Measurements from ENCODE around the gene NUP210. TPM values are rescaled to one million over a fixed set of nuclear protein-coding genes. Genes with fewer than 3 reads are reported as not detected.

The NUP210 gene
- total RNA-seq, 3 donors from 2014 or later (not counting 1 experiment from before 2014, with no cell fraction given) = 156 to 194 (median 179) TPM

DNA sequence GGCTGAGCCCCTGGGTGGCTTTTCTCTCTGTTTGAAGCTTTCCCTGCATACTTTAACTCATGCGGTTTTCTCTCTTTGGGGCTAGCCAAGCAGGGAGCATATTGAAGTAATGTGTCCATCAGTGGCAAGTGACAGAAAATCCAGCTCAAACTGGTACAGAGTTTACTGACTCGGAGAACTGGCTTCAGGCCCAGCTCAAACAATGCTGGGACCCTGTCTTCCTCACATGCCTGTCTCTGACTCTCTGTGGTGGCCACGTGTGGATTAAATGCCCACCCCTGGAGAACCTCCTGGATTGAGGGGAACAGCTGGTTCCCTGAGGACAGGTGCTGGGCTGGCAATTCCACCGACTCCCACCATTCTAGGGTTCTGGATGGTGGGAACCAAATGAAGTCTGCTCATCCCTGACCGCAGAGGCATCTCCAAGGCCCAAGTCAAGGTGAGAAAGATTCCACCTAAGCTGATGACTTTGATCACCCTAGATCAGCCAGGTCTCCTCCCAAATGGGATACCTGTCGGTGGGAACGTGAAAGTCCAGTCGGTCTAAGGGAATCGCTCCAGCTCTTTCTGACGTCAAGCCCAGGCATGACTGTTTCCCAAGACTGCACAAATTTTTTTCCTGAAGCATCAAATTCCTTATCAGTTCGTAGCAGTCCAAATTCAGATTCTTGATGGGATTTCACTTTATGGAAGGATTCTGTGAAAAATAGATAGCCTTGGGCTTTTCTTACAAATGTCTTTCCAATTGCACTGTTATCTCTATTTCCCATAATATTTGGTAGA lies 43.7 kb upstream of the NUP210 start:
- H3K36me3 Mint-ChIP-seq = no peaks in the 10 kb centered on the region
- Histone ChIP-seq H3K4me3 (ENCODE audit: low read length) (no peak overlapping the region), H3K27ac (ENCODE audit: low read length) (no peak overlapping the region), H3K9me3 (ENCODE audit: control insufficient read depth, insufficient read depth, low read length) (peaks cover 3% of the 10 kb centered on the region), H3K4me1 (ENCODE audit: control insufficient read depth, insufficient read depth, low read length) (no peaks in the 10 kb centered on the region), H3K36me3 (ENCODE audit: control insufficient read depth, insufficient read depth, low read length) (no peaks in the 10 kb centered on the region), H3K27me3 (ENCODE audit: control insufficient read depth, insufficient read depth, low read length) (no peaks in the 10 kb centered on the region)
- WGBS (ENCODE audit: insufficient coverage) = 89% methylated on average over 10 of the region's 11 CpGs
- no peak overlapping the region for H3K4me3 Mint-ChIP-seq
- intact Hi-C loops (cut with micrococcal nuclease) = no loop called here
- no peak for ATAC-seq
- TF ChIP-seq, protein P1, sequence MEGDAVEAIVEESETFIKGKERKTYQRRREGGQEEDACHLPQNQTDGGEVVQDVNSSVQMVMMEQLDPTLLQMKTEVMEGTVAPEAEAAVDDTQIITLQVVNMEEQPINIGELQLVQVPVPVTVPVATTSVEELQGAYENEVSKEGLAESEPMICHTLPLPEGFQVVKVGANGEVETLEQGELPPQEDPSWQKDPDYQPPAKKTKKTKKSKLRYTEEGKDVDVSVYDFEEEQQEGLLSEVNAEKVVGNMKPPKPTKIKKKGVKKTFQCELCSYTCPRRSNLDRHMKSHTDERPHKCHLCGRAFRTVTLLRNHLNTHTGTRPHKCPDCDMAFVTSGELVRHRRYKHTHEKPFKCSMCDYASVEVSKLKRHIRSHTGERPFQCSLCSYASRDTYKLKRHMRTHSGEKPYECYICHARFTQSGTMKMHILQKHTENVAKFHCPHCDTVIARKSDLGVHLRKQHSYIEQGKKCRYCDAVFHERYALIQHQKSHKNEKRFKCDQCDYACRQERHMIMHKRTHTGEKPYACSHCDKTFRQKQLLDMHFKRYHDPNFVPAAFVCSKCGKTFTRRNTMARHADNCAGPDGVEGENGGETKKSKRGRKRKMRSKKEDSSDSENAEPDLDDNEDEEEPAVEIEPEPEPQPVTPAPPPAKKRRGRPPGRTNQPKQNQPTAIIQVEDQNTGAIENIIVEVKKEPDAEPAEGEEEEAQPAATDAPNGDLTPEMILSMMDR (IDR thresholded peaks at IDR 0.05) = no peak
- H3K4me1 Mint-ChIP-seq = peaks cover 5% of the 10 kb centered on the region in 2 donors
- H3K27ac Mint-ChIP-seq = no peak overlapping the region
- peaks cover 13 to 14% of the 10 kb centered on the region in 2 donors for H3K27me3 Mint-ChIP-seq (ENCODE audit: low read depth in 2 of 2)
- no peaks in the 10 kb centered on the region for H3K9me3 Mint-ChIP-seq
- no peak for DNase-seq

- Mint-ChIP-seq H3K27me3 (ENCODE audit: low read depth in 2 of 2) (peaks cover 13% of the 10 kb centered on the region in 2 donors), H3K4me3 (no peak overlapping the region), H3K9me3 (no peaks in the 10 kb centered on the region), H3K36me3 (no peaks in the 10 kb centered on the region), H3K4me1 (peaks cover 5% of the 10 kb centered on the region in 2 donors), H3K27ac (no peak overlapping the region)
- Histone ChIP-seq H3K27me3 (ENCODE audit: control insufficient read depth, insufficient read depth, low read length) (no peaks in the 10 kb centered on the region), H3K9me3 (ENCODE audit: control insufficient read depth, insufficient read depth, low read length) (peaks cover 3% of the 10 kb centered on the region), H3K4me1 (ENCODE audit: control insufficient read depth, insufficient read depth, low read length) (no peaks in the 10 kb centered on the region), H3K36me3 (ENCODE audit: control insufficient read depth, insufficient read depth, low read length) (no peaks in the 10 kb centered on the region), H3K4me3 (ENCODE audit: low read length) (no peak overlapping the region), H3K27ac (ENCODE audit: low read length) (no peak overlapping the region)
- intact Hi-C loops (cut with micrococcal nuclease) = no loop called here
- DNase-seq = no peak
- TF ChIP-seq, protein P1 (IDR thresholded peaks at IDR 0.05) = no peak
- WGBS (ENCODE audit: insufficient coverage) = 76% methylated on average over 5 of the region's 5 CpGs
- no peak for ATAC-seq
Measured at GRCh38 chr3:13462822-13463221, 42.7 kb upstream of the NUP210 start.

- TF ChIP-seq, protein P1 (IDR thresholded peaks at IDR 0.05) = no peak
- H3K27ac Mint-ChIP-seq = no peak overlapping the region
- H3K4me3 Mint-ChIP-seq = no peak overlapping the region
- peaks cover 13% of the 10 kb centered on the region in 2 donors for H3K27me3 Mint-ChIP-seq (ENCODE audit: low read depth in 2 of 2)
- Histone ChIP-seq H3K4me3 (ENCODE audit: low read length) (no peak overlapping the region), H3K27me3 (ENCODE audit: control insufficient read depth, insufficient read depth, low read length) (no peaks in the 10 kb centered on the region), H3K27ac (ENCODE audit: low read length) (no peak overlapping the region), H3K36me3 (ENCODE audit: control insufficient read depth, insufficient read depth, low read length) (no peaks in the 10 kb centered on the region), H3K9me3 (ENCODE audit: control insufficient read depth, insufficient read depth, low read length) (peaks cover 3% of the 10 kb centered on the region), H3K4me1 (ENCODE audit: control insufficient read depth, insufficient read depth, low read length) (no peaks in the 10 kb centered on the region)
- H3K4me1 Mint-ChIP-seq = peaks cover 5% of the 10 kb centered on the region in 2 donors
- intact Hi-C loops (cut with micrococcal nuclease) = no loop called here
- DNase-seq = no peak
- H3K36me3 Mint-ChIP-seq = no peaks in the 10 kb centered on the region
- no peaks in the 10 kb centered on the region for H3K9me3 Mint-ChIP-seq
- WGBS (ENCODE audit: insufficient coverage) = 92% methylated on average over 8 of the region's 8 CpGs
- no peak for ATAC-seq
Measured at GRCh38 chr3:13462125-13462629, 42.1 kb upstream of the NUP210 start.

Measured in natural killer cell (primary cell).